Coronary artery (tissue), 2 donors: ENCODE data around the gene LCP2.

Experiments used
- DNase-seq: peaks from one replicate; pipeline ENCODE4 v3.0.0-alpha.2; 2017; ENCODE audit warnings: low spot score
- H3K27ac ChIP-seq, 2 donors: fragments of 200-600 bp; sonication (generic); one replicate each; pipeline ENCODE4 v1.5.1; 2016 to 2019
- H3K4me3 ChIP-seq: fragments of 200-600 bp; sonication (generic); 2 replicates; pipeline ENCODE4 v1.5.1; 2016; ENCODE audit warnings: mild to moderate bottlenecking, moderate library complexity
- TF ChIP-seq, protein P1 (sequence below): fragments of 200-600 bp; sonication (generic); IDR thresholded peaks from one replicate; pipeline ENCODE4 v1.5.1; 2019; ENCODE audit warnings: antibody characterized with exemption

Gene LCP2

DNA sequence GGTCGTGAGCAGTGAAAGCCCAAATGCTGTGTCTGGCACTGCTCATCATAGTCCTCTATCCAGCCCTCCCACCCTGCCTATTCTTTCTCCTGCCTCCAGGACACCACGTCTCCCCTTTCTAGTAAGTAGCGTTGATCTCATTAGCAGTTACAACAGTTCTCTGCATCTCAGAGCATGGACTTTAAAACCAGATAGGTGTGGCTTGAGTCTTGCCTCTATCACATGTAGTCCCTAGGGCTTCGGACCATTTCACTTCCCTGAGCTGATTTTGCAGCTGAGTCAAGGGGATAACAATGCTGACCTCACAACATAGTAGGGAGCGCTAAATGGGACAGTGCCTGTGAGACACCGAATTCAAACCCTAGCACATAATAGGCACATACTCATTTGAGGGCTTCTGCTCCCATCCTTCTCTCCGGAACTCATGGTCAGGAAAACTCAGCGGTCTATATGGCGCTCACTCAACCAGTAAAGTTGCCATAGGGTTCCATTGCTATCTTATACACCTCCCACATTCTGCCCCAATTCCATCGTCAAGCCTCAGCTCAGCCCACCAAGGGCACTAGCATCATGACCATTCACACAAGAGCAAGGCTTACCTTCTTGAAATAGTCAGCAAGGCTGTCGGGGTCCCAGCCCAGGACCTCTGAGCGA, 515 bp downstream of the LCP2 start:
- DNase-seq, result peak; percentile 70
- H3K4me3 ChIP-seq, result peak overlapping the region; percentile 63
- TF ChIP-seq, protein P1, sequence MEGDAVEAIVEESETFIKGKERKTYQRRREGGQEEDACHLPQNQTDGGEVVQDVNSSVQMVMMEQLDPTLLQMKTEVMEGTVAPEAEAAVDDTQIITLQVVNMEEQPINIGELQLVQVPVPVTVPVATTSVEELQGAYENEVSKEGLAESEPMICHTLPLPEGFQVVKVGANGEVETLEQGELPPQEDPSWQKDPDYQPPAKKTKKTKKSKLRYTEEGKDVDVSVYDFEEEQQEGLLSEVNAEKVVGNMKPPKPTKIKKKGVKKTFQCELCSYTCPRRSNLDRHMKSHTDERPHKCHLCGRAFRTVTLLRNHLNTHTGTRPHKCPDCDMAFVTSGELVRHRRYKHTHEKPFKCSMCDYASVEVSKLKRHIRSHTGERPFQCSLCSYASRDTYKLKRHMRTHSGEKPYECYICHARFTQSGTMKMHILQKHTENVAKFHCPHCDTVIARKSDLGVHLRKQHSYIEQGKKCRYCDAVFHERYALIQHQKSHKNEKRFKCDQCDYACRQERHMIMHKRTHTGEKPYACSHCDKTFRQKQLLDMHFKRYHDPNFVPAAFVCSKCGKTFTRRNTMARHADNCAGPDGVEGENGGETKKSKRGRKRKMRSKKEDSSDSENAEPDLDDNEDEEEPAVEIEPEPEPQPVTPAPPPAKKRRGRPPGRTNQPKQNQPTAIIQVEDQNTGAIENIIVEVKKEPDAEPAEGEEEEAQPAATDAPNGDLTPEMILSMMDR, result no peak
- peak overlapping the region; percentile 48 to 82 for H3K27ac ChIP-seq

- Histone ChIP-seq H3K4me3 (peak overlapping the region; percentile 63), H3K27ac (peak overlapping the region in 1 of 2 donors; percentile 82)
- DNase-seq, result no peak
- TF ChIP-seq, protein P1, result no peak
These were observed 1.3 kb downstream of the LCP2 start for GRCh38 chr5:170296036-170296934.

- TF ChIP-seq, protein P1, result no peak
- no peak for DNase-seq
- H3K4me3 ChIP-seq, result no peak overlapping the region
- no peak overlapping the region for H3K27ac ChIP-seq
These were observed 3.0 kb downstream of the LCP2 start for GRCh38 chr5:170294556-170294955.

DNA sequence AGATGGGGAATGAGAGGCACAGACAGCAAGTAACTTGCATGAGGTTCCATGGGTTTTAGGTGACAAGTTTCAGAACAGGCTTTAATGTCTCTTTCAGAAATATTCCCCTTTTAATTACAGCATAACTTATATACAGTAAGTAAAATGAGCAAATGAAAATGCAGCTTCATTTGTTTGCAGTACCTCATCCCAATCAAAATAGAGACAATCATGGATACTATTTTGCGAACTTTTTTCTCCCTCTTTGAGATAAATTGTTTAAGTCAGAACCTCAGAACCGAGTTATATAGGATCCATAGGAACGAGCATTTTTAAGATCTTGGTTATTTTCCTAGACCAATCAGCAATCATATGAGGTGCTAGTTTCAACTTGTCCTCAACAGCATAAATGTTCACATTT, 3.5 kb downstream of the LCP2 start:
- H3K4me3 ChIP-seq, result no peak overlapping the region
- H3K27ac ChIP-seq, result no peak overlapping the region
- TF ChIP-seq, protein P1, result no peak
- no peak for DNase-seq

DNA sequence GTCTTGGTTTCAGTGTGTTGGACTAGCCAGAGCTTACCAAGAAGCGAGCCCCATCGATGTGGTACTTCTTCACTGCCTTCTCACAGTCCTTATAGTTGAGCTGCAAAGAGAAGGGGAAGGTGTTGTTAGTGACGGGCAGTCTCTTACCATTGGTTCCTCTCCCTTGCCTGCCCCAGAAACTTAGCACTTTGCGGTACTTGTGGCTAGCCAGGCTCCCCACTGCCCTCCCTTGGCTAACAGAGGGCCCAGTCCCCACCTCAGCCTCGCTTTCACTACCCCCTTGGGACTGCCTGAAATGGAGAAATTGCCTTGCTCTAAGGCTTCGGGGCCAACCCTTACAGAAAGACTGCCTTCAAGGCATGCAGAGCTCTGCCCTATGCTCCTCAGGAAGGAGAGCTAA, 4.3 kb downstream of the LCP2 start:
- TF ChIP-seq, protein P1, result no peak
- Histone ChIP-seq H3K4me3 (no peak overlapping the region), H3K27ac (no peak overlapping the region)
- DNase-seq, result no peak

GRCh38 chr5:170292179-170293104, 5.1 kb downstream of the LCP2 start:
- Histone ChIP-seq H3K27ac (no peak overlapping the region), H3K4me3 (no peak overlapping the region)
- TF ChIP-seq, protein P1, result no peak
- no peak for DNase-seq
